Muscle layer of colon (tissue), 2 donors: Measurements from ENCODE around the gene MBIP.
"Not testable (repeated sequence)": the region's sequence is repeated elsewhere in the genome, so short reads cannot be mapped to it uniquely, and the experiment has no call there.

Experiments
- H3K27ac ChIP-seq: one replicate; pipeline ENCODE4 v1.7.0; 2013; ENCODE audit warnings: low read depth, mild to moderate bottlenecking, low read length, moderate library complexity
- H3K27me3 ChIP-seq, 2 donors: one replicate each; pipeline ENCODE4 v1.7.0; 2013; ENCODE audit warnings: low read length in 2 of 2, mild to moderate bottlenecking in 2 of 2; ENCODE audit not compliant: insufficient read depth in 2 of 2, control insufficient read depth in 1 of 2
- H3K36me3 ChIP-seq: one replicate; pipeline ENCODE4 v1.7.0; 2013; ENCODE audit warnings: mild to moderate bottlenecking, low read length; ENCODE audit not compliant: insufficient read depth
- H3K4me1 ChIP-seq: one replicate; pipeline ENCODE4 v1.7.0; 2013; ENCODE audit warnings: mild to moderate bottlenecking, low read length; ENCODE audit not compliant: insufficient read depth
- H3K4me3 ChIP-seq, 2 donors: one replicate each; pipeline ENCODE4 v1.7.0; 2013; ENCODE audit warnings: low read length in 2 of 2, low read depth in 1 of 2, mild to moderate bottlenecking in 1 of 2, moderate library complexity in 1 of 2
- H3K9ac ChIP-seq: one replicate; pipeline ENCODE4 v1.7.0; 2013; ENCODE audit warnings: low read length
- H3K9me3 ChIP-seq: one replicate; pipeline ENCODE4 v1.7.0; 2013; ENCODE audit warnings: mild to moderate bottlenecking, low read length
- donor health status: abdominal sarcoma.
- donor health status: Adenocarcinoma of cecum.

MBIP gene

DNA sequence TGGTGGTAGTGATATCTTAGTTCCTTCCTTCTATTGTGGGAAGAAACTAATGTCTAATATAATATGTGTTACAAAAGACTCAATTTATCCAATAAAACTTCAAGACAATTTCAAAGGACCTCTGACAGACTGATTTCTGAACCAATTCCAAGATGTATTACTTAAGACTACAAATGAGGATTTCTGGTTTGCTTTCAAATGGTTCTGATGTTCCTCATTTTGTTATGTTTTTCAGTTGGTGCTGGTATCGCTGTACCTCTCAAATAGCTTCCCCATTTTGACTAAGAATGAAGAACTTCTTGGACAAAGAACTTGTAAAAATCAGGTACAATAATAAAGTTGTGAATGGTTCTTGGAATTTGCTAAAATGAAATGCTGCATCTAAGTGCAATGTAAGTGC lies 19.4 kb upstream of the MBIP start:
- Histone ChIP-seq H3K36me3 (no peaks in the 10 kb centered on the region), H3K4me3 (no peak overlapping the region), H3K9ac (no peak overlapping the region), H3K27ac (no peak overlapping the region), H3K4me1 (no peaks in the 10 kb centered on the region), H3K27me3 (no peaks in the 10 kb centered on the region), H3K9me3 (no peaks in the 10 kb centered on the region)

DNA sequence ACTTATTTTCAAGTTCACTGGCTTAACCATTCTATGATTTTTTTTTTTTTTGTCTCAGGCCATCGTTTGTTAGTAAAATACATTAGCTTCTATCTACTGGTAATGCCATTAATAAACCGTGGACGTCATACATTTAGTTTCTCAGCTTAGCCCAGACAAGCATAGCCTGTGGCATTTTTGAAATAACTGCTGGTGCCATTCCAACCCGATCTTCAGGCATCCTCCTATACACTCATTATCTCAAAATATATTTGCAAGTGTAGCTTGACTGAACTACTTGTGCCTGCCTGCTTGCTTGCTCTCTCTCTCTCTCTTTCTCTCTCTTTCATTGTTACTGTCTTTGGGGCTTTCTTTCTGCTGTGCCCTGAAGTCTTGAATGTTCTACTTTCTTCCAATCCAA lies 12.7 kb upstream of the MBIP start:
- H3K36me3 ChIP-seq: no peaks in the 10 kb centered on the region
- no peak overlapping the region for H3K9ac ChIP-seq
- no peaks in the 10 kb centered on the region for H3K4me1 ChIP-seq
- H3K27me3 ChIP-seq: no peaks in the 10 kb centered on the region
- H3K4me3 ChIP-seq: no peak overlapping the region
- H3K27ac ChIP-seq: no peak overlapping the region
- H3K9me3 ChIP-seq: no peaks in the 10 kb centered on the region

DNA sequence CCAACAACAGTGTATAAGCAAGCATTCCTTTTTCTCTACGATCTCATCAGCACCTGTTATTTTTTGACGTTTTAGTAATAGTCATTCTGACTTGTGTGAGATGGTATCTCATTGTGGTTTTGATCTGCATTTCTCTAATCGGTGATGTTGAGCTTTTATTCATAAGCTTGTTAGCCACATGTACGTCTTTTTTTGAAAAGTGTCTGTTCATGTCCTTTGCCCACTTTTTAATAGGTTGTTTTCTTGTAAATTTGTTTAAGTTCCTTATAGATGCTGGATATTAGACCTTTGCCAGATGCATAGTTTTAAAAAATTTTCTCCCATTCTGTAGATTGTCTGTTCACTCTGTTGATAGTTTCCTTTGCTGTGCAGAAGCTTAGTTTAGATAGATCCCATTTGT lies 7.1 kb upstream of the MBIP start:
- H3K4me1 ChIP-seq, H3K9me3 ChIP-seq, H3K9ac ChIP-seq, H3K4me3 ChIP-seq, H3K27me3 ChIP-seq, H3K27ac ChIP-seq, H3K36me3 ChIP-seq: not testable (repeated sequence)

- no peaks in the 10 kb centered on the region for H3K4me1 ChIP-seq
- no peak overlapping the region for H3K4me3 ChIP-seq
- H3K27me3 ChIP-seq: no peaks in the 10 kb centered on the region
- no peaks in the 10 kb centered on the region for H3K36me3 ChIP-seq
- H3K9me3 ChIP-seq: no peaks in the 10 kb centered on the region
- H3K9ac ChIP-seq: no peak overlapping the region
- no peak overlapping the region for H3K27ac ChIP-seq
Measured at GRCh38 chr14:36325853-36326252, 5.4 kb upstream of the MBIP start.

DNA sequence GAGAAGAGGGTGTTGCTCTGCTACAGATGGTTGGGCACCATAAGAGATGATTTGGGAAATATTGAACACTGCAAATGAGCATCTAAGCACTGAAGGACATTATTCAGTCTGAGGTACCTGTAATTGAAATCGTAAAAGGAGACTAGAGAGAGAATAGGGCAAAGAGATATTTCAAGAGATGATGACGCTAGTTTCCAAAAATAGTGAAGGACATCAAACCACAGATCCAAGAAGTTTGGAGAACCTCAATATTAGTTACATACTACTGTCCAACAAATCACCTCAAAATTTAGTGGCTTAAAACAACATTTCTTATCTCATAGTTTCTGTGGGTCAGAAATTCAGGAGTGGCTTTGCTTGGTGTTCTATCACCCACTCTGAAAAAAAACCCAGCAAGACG lies 4.5 kb upstream of the MBIP start:
- no peak overlapping the region for H3K27ac ChIP-seq
- H3K9me3 ChIP-seq: no peaks in the 10 kb centered on the region
- no peaks in the 10 kb centered on the region for H3K4me1 ChIP-seq
- no peak overlapping the region for H3K4me3 ChIP-seq
- H3K36me3 ChIP-seq: no peaks in the 10 kb centered on the region
- no peak overlapping the region for H3K9ac ChIP-seq
- no peaks in the 10 kb centered on the region for H3K27me3 ChIP-seq

- peak overlapping the region; percentile 91 for H3K27ac ChIP-seq
- peak overlapping the region; percentile 90 for H3K9ac ChIP-seq
- H3K36me3 ChIP-seq: no peaks in the 10 kb centered on the region
- no peaks in the 10 kb centered on the region for H3K27me3 ChIP-seq
- no peaks in the 10 kb centered on the region for H3K9me3 ChIP-seq
- peak overlapping the region; percentile 89 to 97 for H3K4me3 ChIP-seq
- H3K4me1 ChIP-seq: no peaks in the 10 kb centered on the region
Measured at GRCh38 chr14:36320897-36321381, 502 bp upstream of the MBIP start.

DNA sequence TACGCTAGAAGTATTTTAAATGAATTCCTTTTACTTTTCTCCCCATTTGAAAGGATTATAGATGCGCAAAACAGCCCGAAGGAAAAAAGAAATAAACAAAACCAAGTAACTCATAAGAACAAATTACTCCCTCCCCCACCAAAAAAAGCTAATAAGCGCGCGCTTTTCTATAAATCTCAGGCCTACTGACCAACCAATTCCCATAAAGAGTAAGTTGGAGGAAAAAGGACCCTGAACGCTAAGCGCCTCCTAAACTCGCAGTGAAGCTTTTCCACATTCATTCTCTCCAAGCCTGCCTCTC lies 588 bp downstream of the MBIP start:
- Histone ChIP-seq H3K27me3 (no peaks in the 10 kb centered on the region), H3K4me3 (peak overlapping the region; percentile 89 to 97), H3K9ac (peak overlapping the region; percentile 90), H3K36me3 (no peaks in the 10 kb centered on the region), H3K9me3 (no peaks in the 10 kb centered on the region), H3K4me1 (no peaks in the 10 kb centered on the region), H3K27ac (peak overlapping the region; percentile 91)

GRCh38 chr14:36317650-36318049 lies 2.8 kb downstream of the MBIP start:
- H3K4me3 ChIP-seq: no peak overlapping the region
- H3K9me3 ChIP-seq: no peaks in the 10 kb centered on the region
- H3K4me1 ChIP-seq: no peaks in the 10 kb centered on the region
- no peaks in the 10 kb centered on the region for H3K27me3 ChIP-seq
- H3K27ac ChIP-seq: no peak overlapping the region
- no peak overlapping the region for H3K9ac ChIP-seq
- no peaks in the 10 kb centered on the region for H3K36me3 ChIP-seq

GRCh38 chr14:36316131-36316530 lies 4.3 kb downstream of the MBIP start:
- Histone ChIP-seq H3K9me3 (no peaks in the 10 kb centered on the region), H3K4me1 (no peaks in the 10 kb centered on the region), H3K36me3 (peaks cover 5% of the 10 kb centered on the region), H3K27me3 (no peaks in the 10 kb centered on the region), H3K9ac (no peak overlapping the region), H3K27ac (no peak overlapping the region), H3K4me3 (no peak overlapping the region)

DNA sequence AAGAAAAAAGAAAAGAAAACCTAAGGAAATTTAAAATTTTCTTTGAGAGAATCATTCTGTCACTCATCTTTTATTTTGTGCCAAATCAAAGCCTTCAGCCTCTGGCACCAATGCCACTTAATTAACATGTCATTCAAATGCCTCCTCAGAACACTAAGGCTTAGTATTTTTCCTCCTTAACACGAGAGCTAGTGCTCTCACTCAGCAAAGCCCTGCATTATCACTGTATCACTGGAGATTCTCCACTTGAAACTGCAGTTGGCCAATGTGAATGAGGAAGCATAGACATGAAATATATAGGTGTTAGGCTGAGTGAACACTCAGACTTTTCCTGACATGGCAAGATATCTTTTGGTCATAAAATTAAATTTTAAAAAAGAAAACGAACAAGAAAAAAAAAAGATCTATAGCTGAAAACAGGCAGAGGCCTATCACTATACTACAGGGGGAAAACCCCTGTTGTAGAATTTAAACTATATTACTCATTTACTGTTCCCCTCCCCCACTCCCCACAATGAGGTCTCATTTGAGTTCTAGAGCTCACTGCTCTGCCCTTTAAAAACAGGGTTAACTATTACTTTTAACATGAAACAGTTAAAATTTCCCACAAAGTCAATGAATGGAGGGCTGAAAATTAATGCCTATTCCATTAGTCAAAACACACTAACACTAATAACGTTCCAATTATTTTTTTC lies 5.1 kb downstream of the MBIP start:
- Histone ChIP-seq H3K36me3 (peaks cover 14% of the 10 kb centered on the region), H3K4me3 (no peak overlapping the region), H3K4me1 (no peaks in the 10 kb centered on the region), H3K27ac (no peak overlapping the region), H3K9me3 (no peaks in the 10 kb centered on the region), H3K9ac (no peak overlapping the region), H3K27me3 (no peaks in the 10 kb centered on the region)

GRCh38 chr14:36313898-36314297 lies 6.5 kb downstream of the MBIP start:
- Histone ChIP-seq H3K9ac (no peak overlapping the region), H3K27me3 (no peaks in the 10 kb centered on the region), H3K36me3 (peaks cover 23% of the 10 kb centered on the region), H3K9me3 (no peaks in the 10 kb centered on the region), H3K27ac (no peak overlapping the region), H3K4me1 (no peaks in the 10 kb centered on the region), H3K4me3 (no peak overlapping the region)

GRCh38 chr14:36313206-36313605 lies 7.2 kb downstream of the MBIP start:
- peaks cover 30% of the 10 kb centered on the region for H3K36me3 ChIP-seq
- H3K9ac ChIP-seq: no peak overlapping the region
- no peaks in the 10 kb centered on the region for H3K4me1 ChIP-seq
- no peaks in the 10 kb centered on the region for H3K27me3 ChIP-seq
- no peaks in the 10 kb centered on the region for H3K9me3 ChIP-seq
- no peak overlapping the region for H3K27ac ChIP-seq
- no peak overlapping the region for H3K4me3 ChIP-seq
